ENCODE data around the gene ACAP1. TPM values are rescaled to one million over a fixed set of nuclear protein-coding genes. Genes with fewer than 3 reads are reported as not detected.

ACAP1 gene
- total RNA-seq, 1 experiment from 2014 or later = 2.7 TPM

- BruUV-seq (replicated peaks) = no TSS peak
- in situ Hi-C loops (cut with HindIII; ENCODE audit: low pct_unique_long_range_greater_than_20kb, low sequenced_read_pairs) = no loop called here
- ChIA-PET POLR2A (no interaction called here), CTCF (no interaction called here)
- H3K36me3 ChIP-seq (ENCODE audit: control insufficient read depth, insufficient read depth, low read length) = peaks cover 3% of the 10 kb centered on the region
- DNase-seq (ENCODE audit: low read depth, low spot score) = no peak
- H3K4me1 ChIP-seq (ENCODE audit: control insufficient read depth, insufficient read depth, low read length) = no peaks in the 10 kb centered on the region
- H3K27ac ChIP-seq (ENCODE audit: low read length) = no peak overlapping the region
- TF ChIP-seq POLR2AphosphoS5 (IDR thresholded peaks at IDR 0.05; ENCODE audit: low read depth, low read length) (no peak), SIN3A (IDR thresholded peaks at IDR 0.05; ENCODE audit: borderline replicate concordance, insufficient read depth, low read depth, low read length) (no peak), CTCF (IDR thresholded peaks at IDR 0.05) (no peak), TCF7L2 (IDR thresholded peaks at IDR 0.05; ENCODE audit: low read depth, low read length) (no peak), REST (IDR thresholded peaks at IDR 0.05; ENCODE audit: insufficient read depth in 1 of 2, low read depth in 2 of 2, low read length in 1 of 2) (no peak)
- intact Hi-C loops (cut with micrococcal nuclease; ENCODE audit: unreplicated experiment) = no loop called here
- no peaks in the 10 kb centered on the region for H3K27me3 ChIP-seq (ENCODE audit: control insufficient read depth, insufficient read depth, low read length)
- H3K9me3 ChIP-seq (ENCODE audit: control insufficient read depth, insufficient read depth, low read depth, low read length) = no peaks in the 10 kb centered on the region
- no peak overlapping the region for H3K4me3 ChIP-seq (ENCODE audit: low read depth in 2 of 2, low read length in 2 of 2)
- ATAC-seq = no peak
These were observed 13.7 kb upstream of the ACAP1 start for GRCh38 chr17:7322520-7323194.

GRCh38 chr17:7323731-7324437 lies 12.4 kb upstream of the ACAP1 start:
- TF ChIP-seq REST (IDR thresholded peaks at IDR 0.05; ENCODE audit: insufficient read depth in 1 of 2, low read depth in 2 of 2, low read length in 1 of 2) (no peak), SIN3A (IDR thresholded peaks at IDR 0.05; ENCODE audit: borderline replicate concordance, insufficient read depth, low read depth, low read length) (no peak), CTCF (IDR thresholded peaks at IDR 0.05) (peak; percentile 91; the same call in 1 of the 2 replicates), POLR2AphosphoS5 (IDR thresholded peaks at IDR 0.05; ENCODE audit: low read depth, low read length) (no peak)
- 0 out of 2 replicates have a peak, but pooled peaks have one; percentile 51 for ATAC-seq
- no peak overlapping the region for H3K4me3 ChIP-seq (ENCODE audit: low read depth in 2 of 2, low read length in 2 of 2)
- in situ Hi-C loops (cut with HindIII; ENCODE audit: low pct_unique_long_range_greater_than_20kb, low sequenced_read_pairs) = no loop called here
- ChIA-PET POLR2A (no interaction called here), CTCF (no interaction called here)
- no peaks in the 10 kb centered on the region for H3K9me3 ChIP-seq (ENCODE audit: control insufficient read depth, insufficient read depth, low read depth, low read length)
- peaks cover 4% of the 10 kb centered on the region; the same call in 1 of the 2 replicates for H3K4me1 ChIP-seq (ENCODE audit: control insufficient read depth, insufficient read depth, low read length)
- no peak for DNase-seq (ENCODE audit: low read depth, low spot score)
- intact Hi-C loops (cut with micrococcal nuclease; ENCODE audit: unreplicated experiment) = no loop called here
- peaks cover 3% of the 10 kb centered on the region for H3K36me3 ChIP-seq (ENCODE audit: control insufficient read depth, insufficient read depth, low read length)
- no peak overlapping the region for H3K27ac ChIP-seq (ENCODE audit: low read length)
- BruUV-seq (replicated peaks) = no TSS peak
- H3K27me3 ChIP-seq (ENCODE audit: control insufficient read depth, insufficient read depth, low read length) = no peaks in the 10 kb centered on the region
